Measurements from ENCODE around the gene HTT. TPM values are rescaled to one million over a fixed set of nuclear protein-coding genes. Genes with fewer than 3 reads are reported as not detected.

The HTT gene
- total and polyA plus RNA-seq, 2 of the 13 experiments (the other 11 are each of a cell fraction or from before 2014, with no cell fraction given): 17.5 to 19.5 TPM

DNA sequence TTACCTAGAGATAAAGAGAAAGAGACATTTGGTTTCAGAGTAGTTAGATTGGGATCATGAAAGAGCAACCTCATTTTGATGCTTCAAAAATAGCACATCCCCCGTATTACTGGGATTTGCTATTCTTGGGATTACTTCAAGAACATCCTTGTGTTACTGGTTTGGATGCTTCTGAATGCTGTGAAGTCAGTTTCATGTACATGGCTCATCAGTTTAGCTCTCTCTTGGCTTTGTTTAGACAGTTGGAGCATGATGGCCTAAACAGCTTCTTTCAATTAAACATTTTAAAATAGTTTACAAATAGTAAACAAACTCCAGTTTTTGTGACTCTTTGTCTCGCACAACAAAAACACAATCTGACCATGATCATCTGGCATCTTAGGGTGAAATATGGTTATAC is 23.9 kb downstream of the HTT start:
- H3K36me3 ChIP-seq (replicated peaks in 1 of 2; ENCODE audit: control insufficient read depth in 1 of 2, insufficient read depth in 2 of 2, low read length in 2 of 2): peaks cover 7 to 44% of the 10 kb centered on the region in 2 experiments
- in situ Hi-C loops (cut with HindIII; ENCODE audit: extremely low pct_ligation_motif_present, low pct_unique_long_range_greater_than_20kb): no loop called here
- H3K4me1 ChIP-seq (ENCODE audit: insufficient read depth, low read length): no peaks in the 10 kb centered on the region
- DNase-seq (ENCODE audit: low spot score): no peak
- H3K4me3 ChIP-seq (replicated peaks in 1 of 3; ENCODE audit: insufficient read depth in 1 of 3, low read depth in 2 of 3, low read length in 3 of 3): no peak overlapping the region
- H3K27me3 ChIP-seq (ENCODE audit: control insufficient read depth in 1 of 2, insufficient read depth in 2 of 2, low read length in 2 of 2): no peaks in the 10 kb centered on the region
- no peak overlapping the region for H3K9ac ChIP-seq (ENCODE audit: insufficient read depth, low read depth, low read length)
- intact Hi-C loops (cut with micrococcal nuclease; ENCODE audit: unreplicated experiment): no loop called here
- no peaks in the 10 kb centered on the region for H4K20me1 ChIP-seq (ENCODE audit: insufficient read depth, low read length)
- no peak for TF ChIP-seq KDM3A (CRISPR knock-in tag; IDR thresholded peaks at IDR 0.05; ENCODE audit: low read depth)
- no peak for TF ChIP-seq ZNF317 (CRISPR knock-in tag; IDR thresholded peaks at IDR 0.05)
- no peak for TF ChIP-seq ATAD3A (CRISPR knock-in tag; IDR thresholded peaks at IDR 0.05)
- no peak for TF ChIP-seq DPF2 (CRISPR knock-in tag; IDR thresholded peaks at IDR 0.05; ENCODE audit: borderline replicate concordance, low read depth)
- TF ChIP-seq ZNF12 (CRISPR knock-in tag; IDR thresholded peaks at IDR 0.05): no peak
- no peak for TF ChIP-seq DNMT3B (CRISPR knock-in tag; conservative IDR thresholded peaks at IDR 0.05)
- TF ChIP-seq, protein P1, sequence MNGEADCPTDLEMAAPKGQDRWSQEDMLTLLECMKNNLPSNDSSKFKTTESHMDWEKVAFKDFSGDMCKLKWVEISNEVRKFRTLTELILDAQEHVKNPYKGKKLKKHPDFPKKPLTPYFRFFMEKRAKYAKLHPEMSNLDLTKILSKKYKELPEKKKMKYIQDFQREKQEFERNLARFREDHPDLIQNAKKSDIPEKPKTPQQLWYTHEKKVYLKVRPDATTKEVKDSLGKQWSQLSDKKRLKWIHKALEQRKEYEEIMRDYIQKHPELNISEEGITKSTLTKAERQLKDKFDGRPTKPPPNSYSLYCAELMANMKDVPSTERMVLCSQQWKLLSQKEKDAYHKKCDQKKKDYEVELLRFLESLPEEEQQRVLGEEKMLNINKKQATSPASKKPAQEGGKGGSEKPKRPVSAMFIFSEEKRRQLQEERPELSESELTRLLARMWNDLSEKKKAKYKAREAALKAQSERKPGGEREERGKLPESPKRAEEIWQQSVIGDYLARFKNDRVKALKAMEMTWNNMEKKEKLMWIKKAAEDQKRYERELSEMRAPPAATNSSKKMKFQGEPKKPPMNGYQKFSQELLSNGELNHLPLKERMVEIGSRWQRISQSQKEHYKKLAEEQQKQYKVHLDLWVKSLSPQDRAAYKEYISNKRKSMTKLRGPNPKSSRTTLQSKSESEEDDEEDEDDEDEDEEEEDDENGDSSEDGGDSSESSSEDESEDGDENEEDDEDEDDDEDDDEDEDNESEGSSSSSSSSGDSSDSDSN (CRISPR knock-in tag; IDR thresholded peaks at IDR 0.05): no peak
- TF ChIP-seq PAWR (CRISPR knock-in tag; IDR thresholded peaks at IDR 0.05; ENCODE audit: borderline replicate concordance): no peak
- TF ChIP-seq CBFB (CRISPR knock-in tag; IDR thresholded peaks at IDR 0.05): no peak
- no peak for TF ChIP-seq ZNF282 (IDR thresholded peaks at IDR 0.05; ENCODE audit: partially characterized antibody)
- TF ChIP-seq ZNF768 (CRISPR knock-in tag; IDR thresholded peaks at IDR 0.05): no peak
- TF ChIP-seq HES4 (CRISPR knock-in tag; IDR thresholded peaks at IDR 0.05; ENCODE audit: borderline replicate concordance): no peak
- TF ChIP-seq ZSCAN25 (CRISPR knock-in tag; IDR thresholded peaks at IDR 0.05): no peak
- TF ChIP-seq SP2 (CRISPR knock-in tag; IDR thresholded peaks at IDR 0.05): no peak
- no peak for TF ChIP-seq NCOA2 (CRISPR knock-in tag; IDR thresholded peaks at IDR 0.05)
- TF ChIP-seq, protein P2, sequence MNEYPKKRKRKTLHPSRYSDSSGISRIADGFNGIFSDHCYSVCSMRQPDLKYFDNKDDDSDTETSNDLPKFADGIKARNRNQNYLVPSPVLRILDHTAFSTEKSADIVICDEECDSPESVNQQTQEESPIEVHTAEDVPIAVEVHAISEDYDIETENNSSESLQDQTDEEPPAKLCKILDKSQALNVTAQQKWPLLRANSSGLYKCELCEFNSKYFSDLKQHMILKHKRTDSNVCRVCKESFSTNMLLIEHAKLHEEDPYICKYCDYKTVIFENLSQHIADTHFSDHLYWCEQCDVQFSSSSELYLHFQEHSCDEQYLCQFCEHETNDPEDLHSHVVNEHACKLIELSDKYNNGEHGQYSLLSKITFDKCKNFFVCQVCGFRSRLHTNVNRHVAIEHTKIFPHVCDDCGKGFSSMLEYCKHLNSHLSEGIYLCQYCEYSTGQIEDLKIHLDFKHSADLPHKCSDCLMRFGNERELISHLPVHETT (CRISPR knock-in tag; conservative IDR thresholded peaks at IDR 0.05): no peak
- no peak for TF ChIP-seq ZZZ3 (CRISPR knock-in tag; IDR thresholded peaks at IDR 0.05; ENCODE audit: borderline replicate concordance)
- no TSS peak for BruUV-seq (replicated peaks)
- H2AFZ ChIP-seq (ENCODE audit: low read length): no peak overlapping the region
- no peak overlapping the region for H3K4me2 ChIP-seq (ENCODE audit: low read depth, low read length)
- ATAC-seq: no peak
- H3K27ac ChIP-seq (ENCODE audit: extremely low read length, insufficient read depth, low read length): no peak overlapping the region
- no peaks in the 10 kb centered on the region for H3K79me2 ChIP-seq (ENCODE audit: insufficient read depth, low read length)
- CTCF ChIA-PET (ENCODE audit: low intra/inter-chr PET ratio, low total read pairs): no interaction called here
- H3K9me3 ChIP-seq (ENCODE audit: low read length): no peaks in the 10 kb centered on the region
- no peak for FAIRE-seq
- WGBS (ENCODE audit: low lambda C conversion rate): 96% methylated on average over 2 of the region's 2 CpGs
- POLR2A ChIA-PET: no interaction called here

Data from HepG2 (cell line).